Kidney epithelial cell (primary cell): Measurements from ENCODE around the gene ZNF577. TPM values are rescaled to one million over a fixed set of nuclear protein-coding genes. Genes with fewer than 3 reads are reported as not detected.

Experiments
- DNase-seq: peaks from one replicate; pipeline ENCODE4 v3.0.0-alpha.2; 2010; ENCODE audit warnings: low read depth
- H3K27me3 ChIP-seq: 2 replicates; pipeline ENCODE4 v1.6.0; 2011; ENCODE audit warnings: low read length; ENCODE audit not compliant: control insufficient read depth, insufficient read depth
- H3K36me3 ChIP-seq: 2 replicates; pipeline ENCODE4 v1.5.1; 2011; ENCODE audit warnings: low read length; ENCODE audit not compliant: control insufficient read depth, insufficient read depth
- H3K4me3 ChIP-seq: 2 replicates; pipeline ENCODE4 v1.5.1; 2011; ENCODE audit warnings: low read depth, mild to moderate bottlenecking, control low read depth, low read length
- CTCF ChIP-seq: IDR thresholded peaks from 2 replicates; pipeline ENCODE4 v1.5.1; 2011; ENCODE audit warnings: mild to moderate bottlenecking, moderate library complexity, low read length, control low read depth, inconsistent platforms; ENCODE audit not compliant: insufficient read depth, poor library complexity, severe bottlenecking
- total RNA-seq: library from RNA; depleted of rRNA; stranded (reverse); fragments of >200 nt; gene quantifications from 2 replicates; pipeline ENCODE4 v1.2.3, GENCODE V29; 2015

ZNF577 gene
- total RNA-seq: 4.0 and 10.2 TPM in 2 replicates

- peaks cover 4% of the 10 kb centered on the region for H3K36me3 ChIP-seq
- TF ChIP-seq CTCF: no peak
- H3K4me3 ChIP-seq: peak within 1 kb of the TSS; percentile 70
- peak; percentile 55 for DNase-seq
- H3K27me3 ChIP-seq: no peaks in the 10 kb centered on the region
These were observed at the start of gene ZNF577 for GRCh38 chr19:51887522-51888498. ZNF577 (minus strand) TSS chr19:51887951; CDS start chr19:51880382, 7,569 bp downstream.

DNA sequence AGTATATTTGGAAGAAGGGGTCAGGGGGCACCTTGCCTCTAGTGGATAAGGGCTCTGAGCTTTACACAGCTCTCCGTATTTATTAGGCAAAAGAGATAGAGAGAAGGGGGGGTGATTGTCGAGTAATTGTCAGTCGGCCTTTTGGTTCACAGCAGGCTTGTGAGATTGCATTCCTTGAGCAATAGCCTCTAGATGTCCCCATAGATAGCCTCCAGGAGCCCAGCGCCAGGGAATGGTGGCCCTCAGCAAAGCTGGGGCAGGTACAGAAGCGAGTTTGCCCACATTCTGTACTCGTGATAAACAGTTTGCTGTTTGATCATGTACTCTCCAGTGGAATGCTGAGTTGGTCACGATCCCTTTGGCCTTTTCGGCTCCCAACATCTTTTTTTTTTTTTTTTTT, 44.2 kb upstream of the ZNF577 start:
- no peak overlapping the region for H3K4me3 ChIP-seq
- TF ChIP-seq CTCF: no peak
- no peak for DNase-seq
- no peaks in the 10 kb centered on the region for H3K27me3 ChIP-seq
- H3K36me3 ChIP-seq: no peaks in the 10 kb centered on the region

DNA sequence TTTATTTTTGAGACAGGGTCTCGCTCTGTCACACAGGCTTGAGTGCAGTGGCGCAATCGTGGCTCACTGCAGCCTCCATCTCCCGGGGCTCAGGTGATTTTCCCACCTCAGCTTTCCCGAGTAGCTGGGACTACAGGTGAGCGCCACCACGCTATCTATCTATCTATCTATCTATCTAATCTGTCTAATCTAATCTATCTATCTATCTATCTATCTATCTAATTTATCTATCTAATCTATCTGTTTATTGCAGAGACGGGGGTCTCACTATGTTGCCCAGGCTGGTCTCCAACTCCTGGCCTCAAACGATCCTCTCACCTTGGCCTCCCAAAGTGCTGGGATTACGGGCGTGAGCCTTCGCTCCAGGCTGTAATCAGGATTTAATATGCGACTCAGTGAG, 40.1 kb upstream of the ZNF577 start:
- TF ChIP-seq CTCF: no peak
- H3K36me3 ChIP-seq: no peaks in the 10 kb centered on the region

DNA sequence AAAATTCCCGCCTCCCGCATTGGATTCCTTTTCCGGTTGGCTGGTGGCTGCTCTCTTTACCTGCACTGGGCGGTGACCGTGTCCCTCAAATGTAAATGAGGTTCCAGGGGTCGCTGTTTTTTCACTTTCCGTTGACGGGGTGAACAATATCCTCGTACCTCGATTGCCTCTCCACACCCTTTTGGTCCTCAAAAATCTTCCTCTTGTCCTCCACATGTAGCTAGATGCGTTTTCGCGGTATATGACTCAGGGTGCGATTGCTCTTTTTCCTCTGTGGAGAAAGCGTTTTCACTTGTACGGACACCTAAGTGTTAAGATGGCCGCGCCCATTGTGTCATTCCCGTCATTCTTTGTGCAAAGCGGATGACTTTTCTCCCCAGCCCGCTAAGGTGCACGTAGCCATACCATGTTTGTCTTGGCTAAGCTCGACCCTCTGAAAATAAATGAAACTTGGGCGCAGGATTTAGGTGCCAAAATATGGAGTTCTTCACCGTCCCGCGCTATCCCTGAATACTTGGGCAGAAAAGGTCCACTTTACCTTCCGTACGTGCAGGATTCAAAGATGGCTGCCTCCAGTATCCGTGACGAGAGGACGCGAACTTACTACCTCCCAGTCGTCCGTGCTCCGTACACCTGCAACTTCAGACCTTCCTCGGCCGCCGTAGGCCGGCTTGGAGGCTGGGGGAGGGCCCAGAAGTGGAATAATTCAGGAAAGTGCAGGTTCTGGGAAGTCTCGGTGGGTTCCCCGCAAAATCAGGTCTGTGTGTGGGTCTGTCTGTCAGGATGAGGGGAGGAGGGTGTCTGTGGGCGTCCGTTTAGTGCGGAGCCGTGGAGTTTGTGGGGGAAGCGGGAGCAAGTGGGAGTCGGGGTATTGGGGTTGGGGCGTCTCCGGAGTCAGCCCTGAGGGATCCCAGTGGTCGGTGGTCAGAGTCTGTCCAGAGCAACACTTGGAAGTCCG, 39.3 kb upstream of the ZNF577 start, which contains the start of gene ZNF613:
Gene ZNF613 (plus strand): TSS at position 689 of the 958 bp plus-strand sequence. CDS start 8,749 bp downstream, outside the sequence.
- peak; percentile 76 for DNase-seq
- peak; percentile 23 for TF ChIP-seq CTCF
- Histone ChIP-seq H3K36me3 (no peaks in the 10 kb centered on the region), H3K27me3 (no peaks in the 10 kb centered on the region), H3K4me3 (peak within 1 kb of the TSS; percentile 99)

More for the DNA sequence above, 40.1 kb upstream of the ZNF577 start:
- peak overlapping the region; percentile 99 for H3K4me3 ChIP-seq
- H3K27me3 ChIP-seq: no peaks in the 10 kb centered on the region
- no peak for DNase-seq

DNA sequence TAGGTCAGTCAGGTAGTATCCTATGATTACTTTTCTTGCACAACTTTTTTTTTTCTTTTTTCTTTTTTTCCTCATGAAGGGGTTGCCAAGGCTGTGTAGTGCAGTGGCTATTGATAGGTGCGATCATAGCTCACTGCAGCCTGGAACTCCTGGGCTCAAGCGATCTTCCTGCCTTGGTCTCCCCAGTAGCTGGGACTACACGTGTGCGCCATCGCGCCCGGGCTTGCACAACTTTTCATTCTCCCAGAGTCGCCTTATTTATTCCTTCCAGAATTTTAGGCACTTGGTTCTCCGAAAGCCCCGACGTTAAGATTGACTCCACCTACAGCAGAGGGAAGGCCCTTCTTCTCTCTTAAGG, 38.7 kb upstream of the ZNF577 start:
- Histone ChIP-seq H3K4me3 (peak overlapping the region; percentile 99), H3K27me3 (no peaks in the 10 kb centered on the region), H3K36me3 (no peaks in the 10 kb centered on the region)
- no peak for TF ChIP-seq CTCF
- no peak for DNase-seq
